Tongue (tissue), 1 donor: Measurements from ENCODE around the gene ZBTB24. TPM values are rescaled to one million over a fixed set of nuclear protein-coding genes. Genes with fewer than 3 reads are reported as not detected.

Experiments used
- total RNA-seq: library from RNA; depleted of rRNA; stranded (reverse); fragments of >200 nt; gene quantifications from one replicate; pipeline ENCODE4 v1.2.3, GENCODE V29; 2014

Gene ZBTB24
- total RNA-seq, 1 donor from 2014 or later: 11.2 TPM

Other genes starting within 250 kb of the ZBTB24 start
- gene CD164, start 100.8 kb downstream of the ZBTB24 start, total RNA-seq: 203 TPM
- 10.9 TPM for gene PPIL6, start 42.6 kb downstream of the ZBTB24 start, total RNA-seq
- 6.2 TPM for gene SMPD2, start 42.5 kb downstream of the ZBTB24 start, total RNA-seq
- gene MICAL1, start 27.4 kb downstream of the ZBTB24 start, total RNA-seq: 35.8 TPM
- 15.5 TPM for gene AK9, start 208.0 kb upstream of the ZBTB24 start, total RNA-seq
- gene FIG4, start 208.1 kb upstream of the ZBTB24 start, total RNA-seq: 22.3 TPM